Endothelial cell of umbilical vein (primary cell): ENCODE measurements around the gene NUDT12. TPM values are rescaled to one million over a fixed set of nuclear protein-coding genes. Genes with fewer than 3 reads are reported as not detected.

ENCODE experiments used
- BruUV-seq: library from RNA; stranded (reverse); fragments of 400-500 nt; replicated peaks from 2 replicates; lab custom pipeline; 2021; lab: Mats Ljungman, UMichigan
- CTCF ChIA-PET: fragments of 300-600, 350-600 bp; sonication (Branson Sonifier 250); formaldehyde crosslinking; loops from one replicate; lab custom pipeline; 2021; ENCODE audit warnings: antibody characterized with exemption, inconsistent platforms; lab: Charles Lee
- POLR2A ChIA-PET: fragments of 300-600, 350-600 bp; sonication (Branson Sonifier 250); formaldehyde crosslinking; loops from one replicate; lab custom pipeline; 2021; ENCODE audit warnings: antibody characterized with exemption, inconsistent platforms; lab: Charles Lee
- DNase-seq: peaks from one replicate; pipeline ENCODE4 v3.0.0-alpha.2; 2011; ENCODE audit warnings: low read depth, low spot score
- FAIRE-seq: peaks from 2 replicates; lab custom pipeline; 2011; peaks lifted over from hg19 to GRCh38; lab: Jason Lieb, UNC
- H2AFZ ChIP-seq: 2 replicates; pipeline ENCODE4 v1.6.0; 2012; ENCODE audit warnings: low read depth, low read length, control low read depth, inconsistent platforms
- H3K27ac ChIP-seq: 2 replicates; pipeline ENCODE4 v1.5.1; 2011; ENCODE audit warnings: low read depth, mild to moderate bottlenecking, control low read depth, low read length, moderate library complexity; ENCODE audit not compliant: insufficient read depth
- H3K27me3 ChIP-seq, 2 experiments: 2 replicates each; pipeline versions ENCODE4 v1.6.0 to v1.6.1; 2011; ENCODE audit warnings: low read length in 2 of 2, mixed read lengths in 1 of 2; ENCODE audit not compliant: control insufficient read depth in 2 of 2, insufficient read depth in 2 of 2
- H3K36me3 ChIP-seq, 2 experiments: 2 replicates in 1 of 2; 3 replicates in 1 of 2; pipeline ENCODE4 v1.5.1; 2011; ENCODE audit warnings: low read length in 2 of 2, mild to moderate bottlenecking in 1 of 2, moderate library complexity in 1 of 2; ENCODE audit not compliant: control insufficient read depth in 2 of 2, insufficient read depth in 2 of 2; ENCODE audit errors: extremely low read depth in 1 of 2
- H3K4me1 ChIP-seq: 3 replicates; pipeline ENCODE4 v1.5.1; 2011; ENCODE audit warnings: mild to moderate bottlenecking, low read length; ENCODE audit not compliant: control insufficient read depth, insufficient read depth; ENCODE audit errors: extremely low read depth
- H3K4me2 ChIP-seq: 2 replicates; pipeline ENCODE4 v1.6.1; 2011; ENCODE audit warnings: low read length, control low read depth, mixed read lengths; ENCODE audit not compliant: insufficient read depth
- H3K4me3 ChIP-seq, 3 experiments: fragments of 200-600 bp in 1 of 3; sonication (generic), shearing (Covaris generic) in 1 of 3; replicated peaks in 1 of 3; 2 replicates each; pipeline ENCODE4 v1.5.1; 2011 to 2016; ENCODE audit warnings: control low read depth in 3 of 3, low read length in 3 of 3, mild to moderate bottlenecking in 2 of 3, inconsistent platforms in 1 of 3, low read depth in 1 of 3, moderate library complexity in 1 of 3; ENCODE audit not compliant: insufficient read depth in 1 of 3
- H3K79me2 ChIP-seq: 2 replicates; pipeline ENCODE4 v1.6.0; 2012; ENCODE audit warnings: low read length, inconsistent platforms; ENCODE audit not compliant: control insufficient read depth, insufficient read depth
- H3K9ac ChIP-seq: replicated peaks from 2 replicates; pipeline ENCODE3; 2011; ENCODE audit warnings: low read length, control low read depth; ENCODE audit not compliant: insufficient read depth; ENCODE audit errors: extremely low read depth
- H3K9me1 ChIP-seq: replicated peaks from 3 replicates; pipeline ENCODE4 v1.6.0; 2011; ENCODE audit warnings: mild to moderate bottlenecking, low read length; ENCODE audit not compliant: control insufficient read depth, insufficient read depth; ENCODE audit errors: extremely low read depth
- H3K9me3 ChIP-seq: replicated peaks from 2 replicates; pipeline ENCODE4 v1.5.1; 2012; ENCODE audit warnings: low read length, inconsistent platforms; ENCODE audit not compliant: control insufficient read depth, insufficient read depth
- H4K20me1 ChIP-seq: replicated peaks from 2 replicates; pipeline ENCODE3; 2011; ENCODE audit warnings: mild to moderate bottlenecking, low read length; ENCODE audit not compliant: control insufficient read depth, insufficient read depth; ENCODE audit errors: extremely low read depth
- CTCF ChIP-seq, 2 donors: IDR thresholded peaks; 1 replicate in 1 of 2; 2 replicates in 1 of 2; pipeline ENCODE4 v1.5.1; 2011; ENCODE audit warnings: low read length in 2 of 2, mild to moderate bottlenecking in 2 of 2, moderate library complexity in 2 of 2, control low read depth in 1 of 2, inconsistent platforms in 1 of 2, low read depth in 1 of 2; ENCODE audit not compliant: insufficient read depth in 1 of 2; ENCODE audit errors: extremely low read depth in 1 of 2
- EZH2 ChIP-seq: IDR thresholded peaks from 2 replicates; pipeline ENCODE4 v1.6.1; 2012; ENCODE audit warnings: borderline replicate concordance, low read depth, mild to moderate bottlenecking, moderate library complexity, low read length, inconsistent platforms; ENCODE audit not compliant: severe bottlenecking
- FOS ChIP-seq: IDR thresholded peaks from 2 replicates; pipeline ENCODE4 v1.6.1; 2011; ENCODE audit warnings: mild to moderate bottlenecking, low read length, moderate library complexity, borderline replicate concordance; ENCODE audit not compliant: insufficient read depth
- GATA2 ChIP-seq: IDR thresholded peaks from 2 replicates; pipeline ENCODE4 v1.7.0; 2011; ENCODE audit warnings: low read depth, mild to moderate bottlenecking, moderate library complexity, mixed read lengths, low read length; ENCODE audit not compliant: insufficient read length, insufficient read depth
- JUN ChIP-seq: IDR thresholded peaks from 2 replicates; pipeline ENCODE4 v1.6.1; 2011; ENCODE audit warnings: borderline replicate concordance, low read depth; ENCODE audit not compliant: insufficient read length, insufficient read depth
- MYC ChIP-seq: IDR thresholded peaks from one replicate; pipeline ENCODE4 v1.6.1; 2011; ENCODE audit warnings: mild to moderate bottlenecking, low read depth, low read length
- POLR2A ChIP-seq: IDR thresholded peaks from 2 replicates; pipeline ENCODE4 v1.6.1; 2012; ENCODE audit warnings: low read depth, mild to moderate bottlenecking, control low read depth, low read length
- POLR2AphosphoS5 ChIP-seq: IDR thresholded peaks from 2 replicates; pipeline ENCODE4 v1.6.1; 2012; ENCODE audit warnings: low read depth, mild to moderate bottlenecking, control low read depth, low read length, moderate library complexity; ENCODE audit not compliant: insufficient read depth
- dilution Hi-C: fragments of 300-500 bp; cut with MboI; formaldehyde crosslinking; loops from one replicate; pipeline ENCODE4 v1.15.0; 2019; ENCODE audit warnings: low sequenced_read_pairs; ENCODE audit not compliant: extremely low pct_ligation_motif_present
- intact Hi-C: fragments of 100-400 bp; cut with micrococcal nuclease; formaldehyde crosslinking; loops from one replicate; pipeline ENCODE4 v1.10.0; 2022
- polyA plus RNA-seq, 4 experiments: library from polyadenylated mRNA; depleted of rRNA in 3 of 4; stranded (reverse) in 3 of 4; unstranded in 1 of 4; fragments of >200 nt; gene quantifications; 2 replicates each; pipeline versions ENCODE4 v1.2.1 to v1.2.3, GENCODE V29; 2011 to 2012; ENCODE audit warnings: missing spikeins in 1 of 4
- total RNA-seq: library from RNA; stranded (reverse); gene quantifications from 2 replicates; pipeline ENCODE4 v1.2.3, GENCODE V29; 2021
- TF ChIP-seq, protein P1 (sequence below): IDR thresholded peaks from 2 replicates; pipeline ENCODE4 v1.6.1; 2011; ENCODE audit not compliant: insufficient read depth, insufficient read length

The NUDT12 gene
- total and polyA plus RNA-seq, 2 donors (not counting 3 experiments of a cell fraction or from before 2014, with no cell fraction given), result 1.3 to 4.9 TPM

GRCh38 chr5:103512500-103512899, 50.1 kb downstream of the NUDT12 start:
- H3K36me3 ChIP-seq, result no peaks in the 10 kb centered on the region
- FAIRE-seq (no peak), DNase-seq (no peak)
- no peak overlapping the region for H3K27ac ChIP-seq
- dilution Hi-C loops, result no loop called here
- no peaks in the 10 kb centered on the region for H3K79me2 ChIP-seq
- intact Hi-C loops, result no loop called here
- ChIA-PET CTCF (interaction anchor here (1.4 kb wide), 1 partner anchor 328 kb away, joined by 3 read pairs; no protein-coding TSS in a partner anchor), POLR2A (no interaction called here)
- BruUV-seq, result no TSS peak
- no peak overlapping the region for H2AFZ ChIP-seq
- H4K20me1 ChIP-seq, result no peaks in the 10 kb centered on the region
- TF ChIP-seq POLR2AphosphoS5 (no peak), MYC (no peak), JUN (no peak), POLR2A (no peak), EZH2 (no peak), FOS (no peak), GATA2 (no peak)
- TF ChIP-seq, protein P1, sequence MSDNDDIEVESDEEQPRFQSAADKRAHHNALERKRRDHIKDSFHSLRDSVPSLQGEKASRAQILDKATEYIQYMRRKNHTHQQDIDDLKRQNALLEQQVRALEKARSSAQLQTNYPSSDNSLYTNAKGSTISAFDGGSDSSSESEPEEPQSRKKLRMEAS, result no peak
- peaks cover 0 to 3% of the 10 kb centered on the region in 2 experiments for H3K27me3 ChIP-seq
- H3K4me3 ChIP-seq, result no peak overlapping the region
- no peak overlapping the region for H3K9ac ChIP-seq
- no peaks in the 10 kb centered on the region for H3K9me3 ChIP-seq
- no peak overlapping the region for H3K4me2 ChIP-seq
- H3K4me1 ChIP-seq, result no peaks in the 10 kb centered on the region
- H3K9me1 ChIP-seq, result no peaks in the 10 kb centered on the region

DNA sequence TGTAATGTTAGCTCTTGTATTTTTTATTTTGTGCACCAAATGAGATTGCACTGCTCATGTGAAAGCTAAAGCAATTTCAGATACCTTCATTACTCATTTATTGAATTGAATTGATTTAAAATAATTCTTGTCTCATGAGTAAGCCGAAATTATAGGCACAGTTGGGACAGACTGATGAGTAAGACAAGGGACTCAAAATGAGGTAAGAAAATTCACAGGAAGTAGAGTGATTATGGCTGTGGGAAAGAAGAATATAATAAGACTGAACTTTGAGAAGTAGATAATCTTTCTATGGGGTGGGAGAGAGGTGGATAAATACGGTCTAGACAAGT, 51.1 kb downstream of the NUDT12 start:
- no peaks in the 10 kb centered on the region for H3K4me1 ChIP-seq
- H3K27me3 ChIP-seq, result peaks cover 0 to 3% of the 10 kb centered on the region in 2 experiments
- H3K36me3 ChIP-seq, result no peaks in the 10 kb centered on the region
- no TSS peak for BruUV-seq
- no peak overlapping the region for H3K27ac ChIP-seq
- dilution Hi-C loops, result no loop called here
- DNase-seq, result no peak
- TF ChIP-seq FOS, result no peak
- no peak for TF ChIP-seq JUN
- TF ChIP-seq CTCF (IDR thresholded peaks at IDR 0.05; ENCODE audit: extremely low read depth in 1 of 2, insufficient read depth in 1 of 2, low read depth in 1 of 2, low read length in 2 of 2), result no peak
- no peak for TF ChIP-seq POLR2A
- no peak for TF ChIP-seq EZH2
- TF ChIP-seq, protein P1, result no peak
- no peak for TF ChIP-seq MYC
- TF ChIP-seq POLR2AphosphoS5, result no peak
- TF ChIP-seq GATA2, result no peak
- H2AFZ ChIP-seq, result no peak overlapping the region
- H3K9ac ChIP-seq, result no peak overlapping the region
- no peaks in the 10 kb centered on the region for H3K9me3 ChIP-seq
- CTCF ChIA-PET, result no interaction called here
- intact Hi-C loops, result no loop called here
- POLR2A ChIA-PET, result no interaction called here
- H3K79me2 ChIP-seq, result no peaks in the 10 kb centered on the region
- H3K4me2 ChIP-seq, result no peak overlapping the region
- no peaks in the 10 kb centered on the region for H3K9me1 ChIP-seq
- H3K4me3 ChIP-seq, result no peak overlapping the region
- no peaks in the 10 kb centered on the region for H4K20me1 ChIP-seq
- FAIRE-seq, result no peak
